Lower lobe of right lung (tissue), 2 donors: Measurements from ENCODE around the gene CACNA1H. TPM values are rescaled to one million over a fixed set of nuclear protein-coding genes. Genes with fewer than 3 reads are reported as not detected.

Source experiments
- ATAC-seq, 2 donors: fragments of 200-7000 bp; cut with Tn5 transposase; one replicate each; pipeline ENCODE4 v1.9.1; 2020 to 2022; ENCODE audit warnings: mild to moderate bottlenecking in 2 of 2, moderate library complexity in 2 of 2
- DNase-seq: peaks from one replicate; pipeline ENCODE4 v3.0.0-alpha.2; 2020
- H3K27ac ChIP-seq: fragments of 200-600 bp; one replicate; pipeline ENCODE4 v1.8.0; 2022
- H3K27me3 ChIP-seq: fragments of 200-600 bp; one replicate; pipeline ENCODE4 v1.8.0; 2022; ENCODE audit warnings: low read depth
- H3K36me3 ChIP-seq: fragments of 200-600 bp; one replicate; pipeline ENCODE4 v1.8.0; 2022; ENCODE audit warnings: mild to moderate bottlenecking
- H3K4me1 ChIP-seq: fragments of 200-600 bp; one replicate; pipeline ENCODE4 v1.8.0; 2022
- H3K4me3 ChIP-seq: fragments of 200-600 bp; one replicate; pipeline ENCODE4 v1.8.0; 2022; ENCODE audit warnings: mild to moderate bottlenecking
- H3K9me3 ChIP-seq: fragments of 200-600 bp; one replicate; pipeline ENCODE4 v1.8.0; 2022
- CTCF ChIP-seq: fragments of 200-600 bp; IDR thresholded peaks from one replicate; pipeline ENCODE4 v1.8.0; 2022; ENCODE audit warnings: antibody characterized with exemption, mild to moderate bottlenecking
- intact Hi-C: fragments of 100-400 bp; cut with DNase I; formaldehyde crosslinking; loops from one replicate; pipeline ENCODE4 v1.11.0; 2022
- total RNA-seq: library from RNA; stranded (reverse); fragmentation: NEBNext Ultra II Directional; extraction: Animal tissue kit (Norgen Biotek cat#: 25700); gene quantifications from one replicate; pipeline ENCODE4 v1.2.1, GENCODE V29; 2021
- donor health status: DM: no; HTN: yes; CAD: no; lungs with severe emphysema.

The CACNA1H gene
- total RNA-seq, 1 donor from 2014 or later, result 8.4 TPM

GRCh38 chr16:1143761-1144450 lies 9.0 kb upstream of the CACNA1H start:
- DNase-seq (no peak), ATAC-seq (no peak)
- Histone ChIP-seq H3K36me3 (no peaks in the 10 kb centered on the region), H3K9me3 (no peaks in the 10 kb centered on the region), H3K27ac (no peak overlapping the region), H3K4me1 (no peaks in the 10 kb centered on the region), H3K27me3 (peaks cover 24% of the 10 kb centered on the region), H3K4me3 (no peak overlapping the region)
- no peak for TF ChIP-seq CTCF
- intact Hi-C loops, result no loop called here

DNA sequence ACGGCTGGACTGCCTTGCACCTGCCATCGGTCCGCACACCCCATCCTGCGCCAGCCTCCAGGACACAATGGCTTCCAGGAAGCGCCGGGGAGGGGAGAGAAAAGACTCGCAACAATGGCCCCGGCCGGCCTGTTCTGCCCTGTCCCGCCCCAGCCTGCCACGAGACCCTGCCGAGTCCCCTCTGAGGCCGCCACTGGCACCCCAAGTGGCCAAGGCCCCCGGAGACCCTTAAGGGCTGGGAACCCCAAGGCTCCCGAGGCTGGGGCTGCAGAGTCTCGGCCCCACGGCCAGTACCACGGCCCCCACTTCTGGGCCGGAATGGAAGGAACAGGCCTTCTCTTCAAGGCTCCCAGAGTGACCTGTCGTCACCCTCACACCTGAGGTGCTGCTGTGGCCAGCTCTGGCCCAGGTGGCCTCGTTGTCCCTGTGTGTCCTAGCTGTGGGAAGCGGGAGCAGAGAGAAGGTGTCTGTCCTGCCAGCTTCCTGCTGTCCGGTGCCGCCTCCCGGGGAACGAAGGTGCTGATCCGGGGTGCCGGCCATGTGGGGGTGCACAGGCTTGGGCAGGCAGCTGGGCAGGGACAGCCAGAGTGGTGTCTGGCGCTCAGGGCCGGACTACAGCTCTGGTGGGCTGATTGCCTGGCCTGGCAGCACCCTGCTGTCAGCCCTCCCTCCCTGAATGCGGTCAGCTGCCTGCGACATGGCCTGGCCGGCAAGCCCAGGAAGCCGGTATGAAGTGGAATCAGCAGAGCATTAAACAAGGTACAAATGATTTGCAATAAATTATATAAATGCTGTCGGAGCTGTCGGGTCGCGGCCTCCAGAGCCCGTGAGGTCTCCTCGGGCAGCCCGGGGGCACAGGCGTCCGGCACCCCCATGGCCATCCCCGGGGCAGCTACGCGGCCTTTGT lies 8.2 kb upstream of the CACNA1H start:
- intact Hi-C loops, result no loop called here
- Histone ChIP-seq H3K36me3 (no peaks in the 10 kb centered on the region), H3K4me1 (no peaks in the 10 kb centered on the region), H3K27me3 (peaks cover 24% of the 10 kb centered on the region), H3K27ac (no peak overlapping the region), H3K4me3 (no peak overlapping the region), H3K9me3 (no peaks in the 10 kb centered on the region)
- DNase-seq (no peak), ATAC-seq (no peak)
- TF ChIP-seq CTCF, result no peak

DNA sequence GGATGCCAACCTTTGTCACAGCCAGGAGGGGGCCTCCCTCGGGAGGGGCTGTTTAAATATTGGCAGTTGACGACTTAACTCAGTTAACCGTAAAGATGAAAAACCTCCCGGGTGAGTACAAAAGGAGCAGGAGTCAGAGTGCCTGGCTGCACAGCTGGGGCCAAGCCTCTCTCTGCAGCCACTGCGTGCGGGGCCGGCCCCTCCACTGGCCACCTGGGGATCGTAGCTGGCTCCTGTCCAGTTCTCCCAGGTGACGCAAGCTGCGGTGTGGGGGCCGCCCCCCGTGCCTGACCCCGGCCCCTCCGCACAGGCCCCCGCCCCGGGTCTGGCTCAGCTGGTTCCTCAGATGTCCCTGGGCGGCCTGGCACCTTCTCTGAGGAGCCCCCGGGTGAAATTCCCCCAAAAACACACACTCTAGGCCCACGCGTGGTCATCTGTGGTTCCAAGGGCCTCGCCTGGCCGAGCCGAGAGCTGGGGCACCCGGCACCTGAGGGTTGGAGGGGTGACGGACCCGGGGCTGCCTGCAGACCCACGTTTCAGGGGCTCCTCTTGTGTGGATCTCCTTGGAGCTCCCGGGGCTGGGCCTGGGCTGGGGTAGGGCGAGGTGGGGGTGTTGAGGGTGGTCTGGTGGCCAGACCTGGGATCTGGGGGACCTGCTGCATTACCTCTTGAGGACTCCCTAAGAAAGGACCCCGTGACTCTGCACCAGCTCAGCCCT lies 7.4 kb upstream of the CACNA1H start:
- H3K27me3 ChIP-seq, result peaks cover 22% of the 10 kb centered on the region
- intact Hi-C loops, result no loop called here
- TF ChIP-seq CTCF, result no peak
- no peaks in the 10 kb centered on the region for H3K4me1 ChIP-seq
- H3K4me3 ChIP-seq, result no peak overlapping the region
- no peaks in the 10 kb centered on the region for H3K9me3 ChIP-seq
- H3K36me3 ChIP-seq, result no peaks in the 10 kb centered on the region
- H3K27ac ChIP-seq, result no peak overlapping the region
- no peak for DNase-seq
- ATAC-seq, result no peak

- intact Hi-C loops, result no loop called here
- H3K27me3 ChIP-seq, result peaks cover 19% of the 10 kb centered on the region
- DNase-seq, result no peak
Measured at GRCh38 chr16:1146409-1146808, 6.5 kb upstream of the CACNA1H start.

More at GRCh38 chr16:1146409-1146808, 6.5 kb upstream of the CACNA1H start:
- H3K27ac ChIP-seq, result no peak overlapping the region
- no peaks in the 10 kb centered on the region for H3K4me1 ChIP-seq
- H3K4me3 ChIP-seq, result no peak overlapping the region
- no peak for ATAC-seq
- H3K9me3 ChIP-seq, result no peaks in the 10 kb centered on the region
- TF ChIP-seq CTCF, result no peak
- no peaks in the 10 kb centered on the region for H3K36me3 ChIP-seq
